ENCODE results near the gene TIMM13. TPM values are rescaled to one million over a fixed set of nuclear protein-coding genes. Genes with fewer than 3 reads are reported as not detected.

The TIMM13 gene
- total and polyA plus RNA-seq, 2 donors (not counting 3 experiments of a cell fraction or from before 2014, with no cell fraction given) = 154 to 160 TPM

GRCh38 chr19:2409352-2409912 is 18.0 kb downstream of the TIMM13 start:
- dilution Hi-C loops (cut with MboI; ENCODE audit: extremely low pct_ligation_motif_present, low sequenced_read_pairs) (no loop called here), intact Hi-C loops (cut with micrococcal nuclease) (no loop called here)
- no peaks in the 10 kb centered on the region for H3K27me3 ChIP-seq (ENCODE audit: control insufficient read depth in 2 of 2, insufficient read depth in 2 of 2, low read length in 2 of 2)
- no peaks in the 10 kb centered on the region for H3K9me1 ChIP-seq (replicated peaks; ENCODE audit: control insufficient read depth, extremely low read depth, insufficient read depth, low read length)
- H3K4me1 ChIP-seq (ENCODE audit: control insufficient read depth, extremely low read depth, insufficient read depth, low read length) = no peaks in the 10 kb centered on the region
- H3K36me3 ChIP-seq (ENCODE audit: control insufficient read depth in 2 of 2, extremely low read depth in 1 of 2, insufficient read depth in 2 of 2, low read length in 2 of 2) = no peaks in the 10 kb centered on the region
- no peak overlapping the region for H3K27ac ChIP-seq (ENCODE audit: insufficient read depth, low read depth, low read length)
- H3K4me3 ChIP-seq (replicated peaks in 1 of 3; ENCODE audit: insufficient read depth in 1 of 3, low read depth in 1 of 3, low read length in 3 of 3) = no peak overlapping the region
- DNase-seq (ENCODE audit: low read depth, low spot score) (no peak), FAIRE-seq (no peak)
- POLR2A ChIA-PET = no interaction called here
- CTCF ChIA-PET = interaction anchor here (1.1 kb wide), 1 partner anchor 19 kb away, joined by 3 read pairs; no protein-coding TSS in a partner anchor
- no peaks in the 10 kb centered on the region for H3K79me2 ChIP-seq (ENCODE audit: control insufficient read depth, insufficient read depth, low read length)
- H4K20me1 ChIP-seq (replicated peaks; ENCODE audit: control insufficient read depth, extremely low read depth, insufficient read depth, low read length) = no peaks in the 10 kb centered on the region
- H2AFZ ChIP-seq (ENCODE audit: low read depth, low read length) = no peak overlapping the region
- no peak overlapping the region for H3K9ac ChIP-seq (replicated peaks; ENCODE audit: extremely low read depth, insufficient read depth, low read length)
- TF ChIP-seq EZH2 (IDR thresholded peaks at IDR 0.05; ENCODE audit: borderline replicate concordance, low read depth, low read length, severe bottlenecking) = no peak
- no peak for TF ChIP-seq JUN (IDR thresholded peaks at IDR 0.05; ENCODE audit: borderline replicate concordance, insufficient read depth, insufficient read length, low read depth)
- no peak for TF ChIP-seq MAX (IDR thresholded peaks at IDR 0.05; ENCODE audit: insufficient read depth, insufficient read length)
- BruUV-seq (replicated peaks) = no TSS peak
- H3K9me3 ChIP-seq (replicated peaks; ENCODE audit: control insufficient read depth, insufficient read depth, low read length) = no peaks in the 10 kb centered on the region
- H3K4me2 ChIP-seq (ENCODE audit: insufficient read depth, low read length) = no peak overlapping the region

- no peaks in the 10 kb centered on the region for H3K27me3 ChIP-seq (ENCODE audit: control insufficient read depth in 2 of 2, insufficient read depth in 2 of 2, low read length in 2 of 2)
- CTCF ChIA-PET = interaction anchor here (1.3 kb wide), 1 partner anchor 16 kb away, joined by 4 read pairs; no protein-coding TSS in a partner anchor
- H2AFZ ChIP-seq (ENCODE audit: low read depth, low read length) = no peak overlapping the region
- no peaks in the 10 kb centered on the region for H3K36me3 ChIP-seq (ENCODE audit: control insufficient read depth in 2 of 2, extremely low read depth in 1 of 2, insufficient read depth in 2 of 2, low read length in 2 of 2)
- H4K20me1 ChIP-seq (replicated peaks; ENCODE audit: control insufficient read depth, extremely low read depth, insufficient read depth, low read length) = no peaks in the 10 kb centered on the region
- POLR2A ChIA-PET = interaction anchor here (0.6 kb wide), 1 partner anchor 368 kb away, joined by 3 read pairs; no protein-coding TSS in a partner anchor
- H3K9me1 ChIP-seq (replicated peaks; ENCODE audit: control insufficient read depth, extremely low read depth, insufficient read depth, low read length) = no peaks in the 10 kb centered on the region
- dilution Hi-C loops (cut with MboI; ENCODE audit: extremely low pct_ligation_motif_present, low sequenced_read_pairs) (no loop called here), intact Hi-C loops (cut with micrococcal nuclease) (no loop called here)
- BruUV-seq (replicated peaks) = no TSS peak
- H3K9me3 ChIP-seq (replicated peaks; ENCODE audit: control insufficient read depth, insufficient read depth, low read length) = no peaks in the 10 kb centered on the region
- H3K4me1 ChIP-seq (ENCODE audit: control insufficient read depth, extremely low read depth, insufficient read depth, low read length) = no peaks in the 10 kb centered on the region
- TF ChIP-seq FOS (IDR thresholded peaks at IDR 0.05; ENCODE audit: borderline replicate concordance, insufficient read depth, low read length) (no peak), GATA2 (IDR thresholded peaks at IDR 0.05; ENCODE audit: insufficient read depth, insufficient read length, low read depth, low read length) (no peak), EZH2 (IDR thresholded peaks at IDR 0.05; ENCODE audit: borderline replicate concordance, low read depth, low read length, severe bottlenecking) (no peak), POLR2AphosphoS5 (IDR thresholded peaks at IDR 0.05; ENCODE audit: insufficient read depth, low read depth, low read length) (no peak), CTCF (IDR thresholded peaks at IDR 0.05; ENCODE audit: extremely low read depth in 1 of 2, insufficient read depth in 1 of 2, low read depth in 1 of 2, low read length in 2 of 2) (no peak), MAX (IDR thresholded peaks at IDR 0.05; ENCODE audit: insufficient read depth, insufficient read length) (no peak), MYC (IDR thresholded peaks at IDR 0.05; ENCODE audit: low read depth, low read length) (no peak), JUN (IDR thresholded peaks at IDR 0.05; ENCODE audit: borderline replicate concordance, insufficient read depth, insufficient read length, low read depth) (no peak)
- no peaks in the 10 kb centered on the region for H3K79me2 ChIP-seq (ENCODE audit: control insufficient read depth, insufficient read depth, low read length)
- no peak overlapping the region for H3K27ac ChIP-seq (ENCODE audit: insufficient read depth, low read depth, low read length)
- H3K9ac ChIP-seq (replicated peaks; ENCODE audit: extremely low read depth, insufficient read depth, low read length) = no peak overlapping the region
- no peak overlapping the region for H3K4me3 ChIP-seq (replicated peaks in 1 of 3; ENCODE audit: insufficient read depth in 1 of 3, low read depth in 1 of 3, low read length in 3 of 3)
- DNase-seq (ENCODE audit: low read depth, low spot score) = no peak
- no peak overlapping the region for H3K4me2 ChIP-seq (ENCODE audit: insufficient read depth, low read length)
- FAIRE-seq = no peak
Observed at GRCh38 chr19:2408247-2408646, 19.1 kb downstream of the TIMM13 start.

All from endothelial cell of umbilical vein (primary cell).